Fibroblast of pulmonary artery (primary cell): Measurements from ENCODE around the gene WWOX.

Experiments
- DNase-seq: peaks from one replicate; pipeline ENCODE4 v3.0.0-alpha.2; 2010; ENCODE audit warnings: low read depth
- H3K4me3 ChIP-seq: replicated peaks from 2 replicates; pipeline ENCODE4 v1.5.1; 2011; ENCODE audit warnings: low read depth, mild to moderate bottlenecking, control low read depth, low read length, moderate library complexity
- TF ChIP-seq, protein P1 (sequence below): IDR thresholded peaks from 2 replicates; pipeline ENCODE4 v1.5.1; 2011; ENCODE audit warnings: mild to moderate bottlenecking, control low read depth, low read length, inconsistent platforms; ENCODE audit errors: missing control alignments

WWOX gene

DNA sequence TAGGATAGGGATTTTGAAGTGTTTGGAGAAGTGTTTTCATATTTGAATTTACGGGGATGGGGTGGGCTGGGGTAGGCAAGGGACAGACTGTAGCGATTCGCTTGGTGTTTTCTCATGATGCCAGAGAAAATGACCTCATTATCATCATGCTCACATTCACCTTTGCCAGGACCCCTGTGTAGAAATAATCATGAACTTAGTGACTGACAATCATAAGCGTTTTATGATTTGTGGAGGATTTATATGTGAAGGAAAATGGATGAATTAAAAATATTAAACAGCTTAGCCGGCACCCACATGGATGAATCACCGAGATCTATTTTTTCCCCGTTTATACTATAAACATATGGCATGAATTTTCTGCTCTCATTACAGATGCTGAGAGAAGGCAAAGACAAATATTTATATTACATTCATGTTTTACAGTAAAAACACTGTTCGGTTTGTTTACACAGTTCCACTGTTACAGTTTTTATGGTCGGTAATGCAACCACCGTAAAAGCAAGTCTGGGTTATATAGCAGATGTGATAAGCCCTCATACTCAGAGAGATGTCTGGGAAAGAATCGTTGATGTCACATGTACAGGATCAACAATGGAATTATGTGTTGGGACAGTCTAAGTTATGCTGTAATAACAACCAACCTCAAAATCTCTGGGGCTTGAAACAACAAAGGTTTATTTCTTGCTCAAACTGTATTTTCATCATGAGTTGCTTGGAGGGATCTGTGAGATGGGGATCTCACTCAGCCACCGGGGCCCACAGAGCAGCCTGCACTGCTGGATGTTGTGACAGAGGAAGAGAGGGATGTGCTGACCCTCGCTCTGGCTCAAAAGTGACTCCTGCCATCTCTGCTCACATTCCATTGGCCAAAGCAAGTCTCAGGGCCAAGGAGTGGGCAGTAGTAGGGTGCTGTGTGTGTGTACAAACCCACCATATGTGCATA, 85.1 kb downstream of the WWOX start:
- no peak for DNase-seq
- TF ChIP-seq, protein P1, sequence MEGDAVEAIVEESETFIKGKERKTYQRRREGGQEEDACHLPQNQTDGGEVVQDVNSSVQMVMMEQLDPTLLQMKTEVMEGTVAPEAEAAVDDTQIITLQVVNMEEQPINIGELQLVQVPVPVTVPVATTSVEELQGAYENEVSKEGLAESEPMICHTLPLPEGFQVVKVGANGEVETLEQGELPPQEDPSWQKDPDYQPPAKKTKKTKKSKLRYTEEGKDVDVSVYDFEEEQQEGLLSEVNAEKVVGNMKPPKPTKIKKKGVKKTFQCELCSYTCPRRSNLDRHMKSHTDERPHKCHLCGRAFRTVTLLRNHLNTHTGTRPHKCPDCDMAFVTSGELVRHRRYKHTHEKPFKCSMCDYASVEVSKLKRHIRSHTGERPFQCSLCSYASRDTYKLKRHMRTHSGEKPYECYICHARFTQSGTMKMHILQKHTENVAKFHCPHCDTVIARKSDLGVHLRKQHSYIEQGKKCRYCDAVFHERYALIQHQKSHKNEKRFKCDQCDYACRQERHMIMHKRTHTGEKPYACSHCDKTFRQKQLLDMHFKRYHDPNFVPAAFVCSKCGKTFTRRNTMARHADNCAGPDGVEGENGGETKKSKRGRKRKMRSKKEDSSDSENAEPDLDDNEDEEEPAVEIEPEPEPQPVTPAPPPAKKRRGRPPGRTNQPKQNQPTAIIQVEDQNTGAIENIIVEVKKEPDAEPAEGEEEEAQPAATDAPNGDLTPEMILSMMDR: no peak
- no peak overlapping the region for H3K4me3 ChIP-seq

DNA sequence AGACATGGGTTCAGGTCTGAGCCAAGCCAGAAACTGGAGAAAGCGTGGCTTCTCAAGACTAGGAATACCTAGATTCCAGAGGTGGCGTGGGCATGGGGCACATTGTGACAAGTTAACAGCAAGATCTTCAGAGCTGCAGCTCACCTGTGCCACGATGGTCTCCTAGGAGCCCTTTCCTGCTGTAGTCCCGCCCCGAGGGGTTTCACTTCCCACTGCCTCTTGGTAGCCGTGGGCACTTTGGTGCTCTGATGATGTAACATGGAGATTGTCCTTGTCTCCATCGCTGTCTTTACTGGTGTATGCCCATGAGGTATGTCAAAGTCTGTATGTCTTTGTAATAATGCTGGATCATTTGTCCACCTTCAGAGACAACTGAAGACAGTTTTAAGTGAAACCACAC, 89.7 kb downstream of the WWOX start:
- TF ChIP-seq, protein P1: no peak
- H3K4me3 ChIP-seq: no peak overlapping the region
- DNase-seq: no peak

- DNase-seq: no peak
- H3K4me3 ChIP-seq: no peak overlapping the region
- TF ChIP-seq, protein P1: no peak
Measured at GRCh38 chr16:78192734-78193488, 93.5 kb downstream of the WWOX start.

GRCh38 chr16:78194948-78195347, 95.5 kb downstream of the WWOX start:
- TF ChIP-seq, protein P1: no peak
- no peak for DNase-seq
- H3K4me3 ChIP-seq: no peak overlapping the region

DNA sequence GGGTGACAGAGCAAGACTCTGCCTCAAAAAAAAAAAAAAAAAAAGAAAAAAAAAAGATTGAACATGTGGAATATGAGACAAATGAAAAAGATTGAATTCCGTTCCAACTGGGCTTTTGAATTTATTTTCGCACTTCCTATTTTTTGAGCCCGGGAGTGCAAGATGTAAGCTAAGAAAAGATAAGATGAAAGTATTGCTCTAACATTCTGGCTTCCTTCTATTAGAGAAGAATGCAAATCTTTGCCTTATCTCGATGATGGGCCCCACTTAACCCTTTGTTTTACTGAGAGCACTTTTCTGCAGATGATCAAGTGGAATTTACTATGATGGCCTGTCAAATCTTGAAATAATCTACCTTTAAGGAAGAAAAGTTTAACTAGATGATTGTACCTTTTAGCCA, 96.3 kb downstream of the WWOX start:
- no peak overlapping the region for H3K4me3 ChIP-seq
- TF ChIP-seq, protein P1: no peak
- DNase-seq: no peak

GRCh38 chr16:78196502-78196901, 97.0 kb downstream of the WWOX start:
- H3K4me3 ChIP-seq: no peak overlapping the region
- TF ChIP-seq, protein P1: no peak
- DNase-seq: no peak
